A549 (cell line): ENCODE data around the gene TRDMT1. TPM values are rescaled to one million over a fixed set of nuclear protein-coding genes. Genes with fewer than 3 reads are reported as not detected.

Source experiments
- ATAC-seq, 2 experiments: fragments of 200-7000 bp in 1 of 2; fragments of >200 bp in 1 of 2; cut with Nextera tagmentation in 1 of 2; cut with Tn5 transposase in 1 of 2; 3 replicates each; pipeline versions ENCODE4 v1.8.0 to v1.9.1; 2018 to 2020; ENCODE audit warnings: mild to moderate bottlenecking in 1 of 2, moderate library complexity in 1 of 2
- CTCF ChIA-PET: fragments of 300-600 bp; sonication (Branson Sonifier 250); formaldehyde crosslinking; extraction: SDS; loops from one replicate; lab custom pipeline; 2021; ENCODE audit warnings: antibody characterized with exemption, inconsistent platforms; lab: Yijun Ruan, JAX
- POLR2A ChIA-PET: fragments of 350-600 bp; formaldehyde crosslinking; extraction: SDS; loops from one replicate; lab custom pipeline; 2021; ENCODE audit warnings: antibody characterized with exemption, inconsistent platforms; lab: Yijun Ruan, JAX
- DNase-seq, 2 experiments: peaks; one replicate each; pipeline versions ENCODE4 v3.0.0 to v3.0.0-alpha.2; 2011 to 2016; ENCODE audit warnings: low read depth in 1 of 2, low spot score in 1 of 2
- FAIRE-seq: peaks from 2 replicates; lab custom pipeline; 2011; peaks lifted over from hg19 to GRCh38; lab: Jason Lieb, UNC
- H3K27ac ChIP-seq, 2 experiments: fragments of >200 bp; sonication (Bioruptor Twin); formaldehyde crosslinking; 3 replicates each; pipeline ENCODE4 v1.5.1; 2016 to 2017
- H3K4me1 ChIP-seq: fragments of >200 bp; sonication (Bioruptor Twin); formaldehyde crosslinking; 3 replicates; pipeline ENCODE4 v1.6.1; 2016
- H3K4me2 ChIP-seq: fragments of >200 bp; sonication (Bioruptor Twin); formaldehyde crosslinking; 3 replicates; pipeline ENCODE4 v1.6.1; 2016
- H3K4me3 ChIP-seq: fragments of >200 bp; sonication (Bioruptor Twin); formaldehyde crosslinking; 3 replicates; pipeline ENCODE4 v1.5.1; 2016
- H3K9me3 ChIP-seq: fragments of >200 bp; sonication (Bioruptor Twin); formaldehyde crosslinking; 3 replicates; pipeline ENCODE4 v1.6.1; 2016
- CBX2 ChIP-seq: fragments of 200-600 bp; sonication (generic); IDR thresholded peaks from 2 replicates; pipeline ENCODE4 v1.6.1; 2016; ENCODE audit warnings: low read depth, mild to moderate bottlenecking, borderline replicate concordance
- CBX8 ChIP-seq: fragments of 200-600 bp; sonication (generic); IDR thresholded peaks from 2 replicates; pipeline ENCODE4 v1.6.1; 2016
- CEBPB ChIP-seq, 2 experiments: fragments of >200 bp in 1 of 2; sonication (Bioruptor Twin) in 1 of 2; formaldehyde crosslinking in 1 of 2; IDR thresholded peaks; 2 replicates each; pipeline ENCODE4 v1.6.1; 2012 to 2016
- CHD2 ChIP-seq: fragments of 150-350 bp; IDR thresholded peaks from 2 replicates; pipeline ENCODE4 v1.6.1; 2014; ENCODE audit warnings: low read length; ENCODE audit not compliant: partially characterized antibody
- CHD4 ChIP-seq: fragments of 200-600 bp; sonication (generic); IDR thresholded peaks from 2 replicates; pipeline ENCODE4 v1.6.1; 2016; ENCODE audit warnings: antibody characterized with exemption, mild to moderate bottlenecking, borderline replicate concordance
- FOSL2 ChIP-seq, 2 experiments: fragments of 450-650 bp in 1 of 2; fragments of >200 bp in 1 of 2; sonication (Bioruptor Twin) in 1 of 2; formaldehyde crosslinking; IDR thresholded peaks; 2 replicates each; pipeline versions ENCODE4 v1.5.0 to v1.6.1; 2016 to 2020; ENCODE audit warnings: mild to moderate bottlenecking in 1 of 2, moderate library complexity in 1 of 2
- GATA3 ChIP-seq: IDR thresholded peaks from 2 replicates; pipeline ENCODE4 v1.6.1; 2012; ENCODE audit warnings: borderline replicate concordance
- HDAC2 ChIP-seq: fragments of 200-600 bp; sonication (generic); IDR thresholded peaks from 2 replicates; pipeline ENCODE4 v1.6.1; 2016
- JUN ChIP-seq, 2 experiments: fragments of >200 bp; sonication (Bioruptor Twin); formaldehyde crosslinking; IDR thresholded peaks; 2 replicates in 1 of 2; 3 replicates in 1 of 2; pipeline ENCODE4 v1.6.1; 2016 to 2017
- JUNB ChIP-seq: fragments of >200 bp; sonication (Bioruptor Twin); formaldehyde crosslinking; IDR thresholded peaks from 2 replicates; pipeline ENCODE4 v1.6.1; 2016
- MAFK ChIP-seq: fragments of 450-650 bp; IDR thresholded peaks from 2 replicates; pipeline ENCODE4 v1.6.1; 2014; ENCODE audit not compliant: partially characterized antibody
- MAX ChIP-seq: IDR thresholded peaks from 2 replicates; pipeline ENCODE4 v1.6.1; 2012
- NPAS2 ChIP-seq: fragments of 250-450 bp; sonication (Bioruptor Pico); IDR thresholded peaks from 2 replicates; pipeline ENCODE4 v1.8.0; 2022; ENCODE audit warnings: mild to moderate bottlenecking, moderate library complexity, borderline replicate concordance
- RCOR1 ChIP-seq: fragments of 150-350 bp; IDR thresholded peaks from 2 replicates; pipeline ENCODE4 v1.6.1; 2014; ENCODE audit warnings: antibody characterized with exemption, low read length, low read depth
- TFCP2L1 ChIP-seq: fragments of 250-450 bp; sonication (Bioruptor Pico); IDR thresholded peaks from 2 replicates; pipeline ENCODE4 v1.5.0; 2021; ENCODE audit warnings: mild to moderate bottlenecking
- TP53 ChIP-seq: fragments of 250-450 bp; sonication (Bioruptor Pico); IDR thresholded peaks from 2 replicates; pipeline ENCODE4 v1.5.0; 2021; ENCODE audit warnings: mild to moderate bottlenecking, moderate library complexity
- ZC3H11A ChIP-seq: fragments of 450-650 bp; IDR thresholded peaks from 2 replicates; pipeline ENCODE4 v1.6.1; 2014; ENCODE audit warnings: antibody characterized with exemption, mild to moderate bottlenecking
- ZNF302 ChIP-seq: fragments of 250-450 bp; sonication (Bioruptor Pico); IDR thresholded peaks from 2 replicates; pipeline ENCODE4 v1.9.0; 2021; ENCODE audit warnings: inconsistent platforms, mild to moderate bottlenecking, moderate library complexity
- WGBS: methylation state at CpG from one replicate; pipeline ENCODE4 v1.1.6; 2017; ENCODE audit errors: missing lambda C conversion rate; 5-methylcytosine and 5-hydroxymethylcytosine counted together
- polyA plus RNA-seq, 4 experiments: library from polyadenylated mRNA; depleted of rRNA in 3 of 4; stranded (reverse); fragments of >200 nt; fragmentation: RNase III in 1 of 4; extraction: RNeasy Plus Mini Kit Qiagen cat#74134 plus additional on column Dnase treatment in 1 of 4; gene quantifications; 2 replicates in 3 of 4; 3 replicates in 1 of 4; pipeline ENCODE4 v1.2.3, GENCODE V29; 2011 to 2017
- TF ChIP-seq, protein P1 (sequence below): fragments of 250-450 bp; sonication (Bioruptor Pico); IDR thresholded peaks from 2 replicates; pipeline ENCODE4 v1.5.0; 2020; ENCODE audit warnings: low read depth, mild to moderate bottlenecking, moderate library complexity

The TRDMT1 gene
- polyA plus RNA-seq, 2 of the 4 experiments (the other 2 are of a cell fraction), result 2.4 to 7.4 TPM

- no peak for FAIRE-seq
- H3K4me1 ChIP-seq, result no peaks in the 10 kb centered on the region
- H3K9me3 ChIP-seq, result no peaks in the 10 kb centered on the region
- H3K4me2 ChIP-seq, result no peak overlapping the region
- CTCF ChIA-PET, result no interaction called here
- ATAC-seq, result no peak
- peak; percentile 27 for TF ChIP-seq MAFK
- no peak for TF ChIP-seq CEBPB (IDR thresholded peaks at IDR 0.05)
- TF ChIP-seq RCOR1, result no peak
- TF ChIP-seq, all 56 proteins: peak for 1
- no peak for DNase-seq
- no peak overlapping the region for H3K27ac ChIP-seq
- no peak overlapping the region for H3K4me3 ChIP-seq
- POLR2A ChIA-PET, result no interaction called here
Observed at GRCh38 chr10:17176091-17176490, 25.4 kb downstream of the TRDMT1 start.

DNA sequence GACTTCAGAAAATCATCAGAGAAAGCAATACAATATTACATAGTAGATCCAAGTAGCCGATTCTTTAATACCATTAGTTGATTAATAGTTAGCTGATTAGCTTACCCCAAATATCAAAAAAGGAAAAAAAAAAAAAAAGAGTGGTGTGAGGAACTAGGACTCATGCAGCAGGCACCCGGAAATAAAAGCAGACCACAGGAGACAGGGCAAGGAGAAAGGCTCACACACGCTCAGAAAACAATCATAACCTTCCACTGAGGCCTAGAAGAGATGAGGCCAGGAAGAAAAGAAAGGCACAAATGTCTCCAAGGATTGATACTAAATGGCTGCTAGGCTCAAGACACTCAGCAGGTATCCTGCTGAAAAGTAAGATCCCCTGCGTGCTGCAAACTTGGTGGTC, 25.9 kb downstream of the TRDMT1 start:
- no peak for FAIRE-seq
- no peak overlapping the region for H3K4me3 ChIP-seq
- ATAC-seq, result no peak
- CTCF ChIA-PET, result interaction anchor here (0.6 kb wide), 1 partner anchor 153 kb away, joined by 3 read pairs; no protein-coding TSS in a partner anchor
- H3K4me1 ChIP-seq, result no peaks in the 10 kb centered on the region
- no peaks in the 10 kb centered on the region for H3K9me3 ChIP-seq
- no peak overlapping the region for H3K27ac ChIP-seq
- no peak overlapping the region for H3K4me2 ChIP-seq
- POLR2A ChIA-PET, result no interaction called here
- no peak for DNase-seq
- 78% methylated on average over 4 of the region's 4 CpGs for WGBS
- TF ChIP-seq MAX, result no peak
- TF ChIP-seq CEBPB (IDR thresholded peaks at IDR 0.05), result no peak
- TF ChIP-seq NPAS2 (CRISPR knock-in tag), result no peak
- no peak for TF ChIP-seq TFCP2L1 (CRISPR knock-in tag)
- TF ChIP-seq ZNF302 (CRISPR knock-in tag), result no peak
- TF ChIP-seq CHD4, result no peak
- no peak for TF ChIP-seq JUN (IDR thresholded peaks at IDR 0.05)
- no peak for TF ChIP-seq CHD2
- TF ChIP-seq CBX8, result no peak
- no peak for TF ChIP-seq ZC3H11A

DNA sequence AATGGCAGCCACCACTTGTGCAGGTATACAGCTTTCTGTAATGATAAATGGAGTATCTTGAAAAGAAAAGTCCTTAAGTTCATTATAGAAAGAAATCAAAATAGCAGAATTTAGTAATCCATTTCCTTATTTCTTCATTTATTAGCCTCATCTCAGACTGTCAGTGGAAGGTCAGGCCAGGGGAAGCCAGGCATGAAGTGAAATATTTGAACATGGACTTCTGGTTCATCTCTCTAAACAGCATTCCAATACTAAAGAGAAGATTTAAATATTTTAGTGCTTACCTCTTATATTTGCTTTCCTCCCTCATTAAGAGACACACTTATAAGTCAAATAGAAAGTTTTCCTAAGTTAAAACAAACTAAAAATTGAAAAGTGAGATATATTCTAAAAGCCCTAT, 26.8 kb downstream of the TRDMT1 start:
- CTCF ChIA-PET, result no interaction called here
- POLR2A ChIA-PET, result no interaction called here
- Histone ChIP-seq H3K4me3 (no peak overlapping the region), H3K4me2 (no peak overlapping the region), H3K27ac (no peak overlapping the region), H3K9me3 (no peaks in the 10 kb centered on the region), H3K4me1 (no peaks in the 10 kb centered on the region)
- TF ChIP-seq TP53 (CRISPR knock-in tag), result no peak
- ATAC-seq (no peak), FAIRE-seq (no peak), DNase-seq (no peak)

DNA sequence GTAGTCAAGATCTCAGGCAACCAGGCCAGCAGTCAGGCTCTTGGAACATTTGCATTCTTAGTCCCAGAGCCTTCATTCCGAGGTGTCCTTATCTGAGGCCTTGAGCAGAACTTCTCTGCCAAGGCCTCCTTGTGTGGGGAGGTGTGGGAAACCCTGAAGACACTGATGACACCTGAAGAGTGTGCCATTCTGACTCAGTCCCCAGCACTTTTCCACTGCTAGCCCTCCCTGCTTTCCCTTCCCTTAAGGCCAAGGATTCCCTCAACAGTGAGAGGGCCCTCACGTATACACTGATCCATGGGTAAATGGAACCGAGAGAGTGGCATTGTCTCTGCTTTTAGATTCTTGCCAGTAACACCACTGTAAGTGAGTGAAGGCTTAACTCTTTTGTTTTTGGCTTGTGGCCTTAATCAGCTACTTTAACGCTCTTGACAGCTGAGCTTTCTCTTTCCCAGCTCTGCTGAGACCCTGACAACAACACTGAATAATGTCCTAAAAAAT, 30.3 kb downstream of the TRDMT1 start:
- CTCF ChIA-PET, result interaction anchor here (0.7 kb wide), 1 partner anchor 346 kb away, joined by 3 read pairs; no protein-coding TSS in a partner anchor
- H3K4me2 ChIP-seq, result no peak overlapping the region
- TF ChIP-seq GATA3 (no peak), JUNB (no peak), JUN (IDR thresholded peaks at IDR 0.05) (no peak), FOSL2 (IDR thresholded peaks at IDR 0.05) (no peak), FOSL2 (CRISPR knock-in tag; IDR thresholded peaks at IDR 0.05) (no peak), HDAC2 (no peak), CBX2 (no peak)
- TF ChIP-seq, protein P1, sequence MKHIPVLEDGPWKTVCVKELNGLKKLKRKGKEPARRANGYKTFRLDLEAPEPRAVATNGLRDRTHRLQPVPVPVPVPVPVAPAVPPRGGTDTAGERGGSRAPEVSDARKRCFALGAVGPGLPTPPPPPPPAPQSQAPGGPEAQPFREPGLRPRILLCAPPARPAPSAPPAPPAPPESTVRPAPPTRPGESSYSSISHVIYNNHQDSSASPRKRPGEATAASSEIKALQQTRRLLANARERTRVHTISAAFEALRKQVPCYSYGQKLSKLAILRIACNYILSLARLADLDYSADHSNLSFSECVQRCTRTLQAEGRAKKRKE (CRISPR knock-in tag), result no peak
- TF ChIP-seq, all 56 proteins: peak for 0
- FAIRE-seq, result no peak
- Histone ChIP-seq H3K9me3 (no peaks in the 10 kb centered on the region), H3K4me1 (no peaks in the 10 kb centered on the region), H3K27ac (no peak overlapping the region), H3K4me3 (no peak overlapping the region)
- no peak for DNase-seq
- 87% methylated on average over 4 of the region's 4 CpGs for WGBS
- ATAC-seq, result no peak
- POLR2A ChIA-PET, result no interaction called here
